Keratinocyte (primary cell): ENCODE measurements around the gene ACTL10.

Experiments
- CTCF ChIP-seq, 3 experiments: IDR thresholded peaks in 1 of 3; conservative IDR thresholded peaks in 1 of 3; optimal IDR thresholded peaks in 1 of 3; 2 replicates in 2 of 3; 3 replicates in 1 of 3; pipeline versions ENCODE3 to v1.5.1; 2011; ENCODE audit warnings: low read length in 3 of 3, mild to moderate bottlenecking in 3 of 3, moderate library complexity in 2 of 3, control low read depth in 1 of 3, inconsistent platforms in 1 of 3; ENCODE audit not compliant: insufficient read depth in 2 of 3; ENCODE audit errors: extremely low read depth in 1 of 3
- EZH2 ChIP-seq: IDR thresholded peaks from one replicate; pipeline ENCODE4 v1.6.1; 2012; ENCODE audit warnings: inconsistent platforms, mild to moderate bottlenecking, low read length, moderate library complexity

GRCh38 chr20:33684533-33685327 is 18.0 kb downstream of the ACTL10 start:
- no peak for TF ChIP-seq CTCF (optimal IDR thresholded peaks at IDR 0.05 in 1 of 3, IDR thresholded peaks at IDR 0.05 in 1 of 3, conservative IDR thresholded peaks at IDR 0.05 in 1 of 3; ENCODE audit: extremely low read depth in 1 of 3, insufficient read depth in 2 of 3, low read length in 3 of 3)
- TF ChIP-seq EZH2, result no peak
